C4-2B (cell line): ENCODE results near the gene PTPRN2.

Source experiments
- H3K27ac ChIP-seq: fragments of 450-650 bp; 2 replicates; pipeline ENCODE4 v1.5.1; 2017
- ZFX ChIP-seq: fragments of 450-650 bp; IDR thresholded peaks from 2 replicates; pipeline ENCODE4 v1.6.1; 2017
- TF ChIP-seq, protein P1 (sequence below): fragments of 450-650 bp; conservative IDR thresholded peaks from 2 replicates; pipeline ENCODE4 v1.5.1; 2017; ENCODE audit warnings: mild to moderate bottlenecking

Gene PTPRN2

DNA sequence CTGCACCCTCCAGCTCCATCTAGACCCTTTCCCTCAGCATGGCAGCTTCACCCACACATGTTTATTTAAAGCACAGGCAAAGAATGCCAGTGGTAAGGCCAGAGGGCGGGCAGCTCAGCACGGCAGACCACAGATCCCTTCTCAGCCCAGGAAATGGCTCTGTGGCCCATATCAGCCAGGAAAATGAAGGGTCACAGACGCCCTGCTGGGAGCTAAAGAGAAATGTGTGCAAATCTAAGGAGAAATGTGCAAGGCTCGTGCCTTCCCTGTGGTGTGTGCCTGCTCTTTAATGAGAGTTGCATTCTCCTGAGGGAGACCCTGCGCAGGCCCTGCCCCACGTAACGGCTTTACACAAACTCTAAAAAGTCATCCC lies 23.0 kb downstream of the PTPRN2 start:
- H3K27ac ChIP-seq, result no peak overlapping the region
- TF ChIP-seq, protein P1, sequence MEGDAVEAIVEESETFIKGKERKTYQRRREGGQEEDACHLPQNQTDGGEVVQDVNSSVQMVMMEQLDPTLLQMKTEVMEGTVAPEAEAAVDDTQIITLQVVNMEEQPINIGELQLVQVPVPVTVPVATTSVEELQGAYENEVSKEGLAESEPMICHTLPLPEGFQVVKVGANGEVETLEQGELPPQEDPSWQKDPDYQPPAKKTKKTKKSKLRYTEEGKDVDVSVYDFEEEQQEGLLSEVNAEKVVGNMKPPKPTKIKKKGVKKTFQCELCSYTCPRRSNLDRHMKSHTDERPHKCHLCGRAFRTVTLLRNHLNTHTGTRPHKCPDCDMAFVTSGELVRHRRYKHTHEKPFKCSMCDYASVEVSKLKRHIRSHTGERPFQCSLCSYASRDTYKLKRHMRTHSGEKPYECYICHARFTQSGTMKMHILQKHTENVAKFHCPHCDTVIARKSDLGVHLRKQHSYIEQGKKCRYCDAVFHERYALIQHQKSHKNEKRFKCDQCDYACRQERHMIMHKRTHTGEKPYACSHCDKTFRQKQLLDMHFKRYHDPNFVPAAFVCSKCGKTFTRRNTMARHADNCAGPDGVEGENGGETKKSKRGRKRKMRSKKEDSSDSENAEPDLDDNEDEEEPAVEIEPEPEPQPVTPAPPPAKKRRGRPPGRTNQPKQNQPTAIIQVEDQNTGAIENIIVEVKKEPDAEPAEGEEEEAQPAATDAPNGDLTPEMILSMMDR, result no peak
- no peak for TF ChIP-seq ZFX

- H3K27ac ChIP-seq, result no peak overlapping the region
- TF ChIP-seq, protein P1, result no peak
- TF ChIP-seq ZFX, result no peak
Measured at GRCh38 chr7:158563911-158564662, 23.5 kb downstream of the PTPRN2 start.

GRCh38 chr7:158563051-158563450 lies 24.6 kb downstream of the PTPRN2 start:
- TF ChIP-seq, protein P1, result no peak
- no peak for TF ChIP-seq ZFX

DNA sequence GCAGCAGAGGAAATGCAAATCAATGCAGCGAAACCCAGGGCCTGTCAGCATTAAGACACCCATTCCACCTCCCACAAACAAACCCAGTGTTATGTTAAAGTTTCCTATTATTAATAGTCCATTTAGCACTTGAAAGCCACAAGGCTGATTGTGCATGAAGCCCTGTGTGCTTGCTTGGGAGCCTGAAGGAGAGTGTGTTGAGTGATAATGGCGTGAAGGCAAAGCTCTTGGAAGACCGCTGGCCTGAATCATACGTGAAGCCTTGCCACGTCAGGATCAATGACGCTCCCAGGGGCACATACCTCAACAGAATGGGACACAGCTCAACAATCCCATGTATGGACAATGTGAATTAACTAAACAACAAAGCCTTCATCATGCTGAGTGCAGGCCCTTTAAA lies 25.1 kb downstream of the PTPRN2 start:
- no peak overlapping the region for H3K27ac ChIP-seq
- TF ChIP-seq ZFX, result 0 out of 2 replicates have a peak, but pooled peaks have one; percentile 9
- TF ChIP-seq, protein P1, result no peak

More at GRCh38 chr7:158563051-158563450, 24.6 kb downstream of the PTPRN2 start:
- H3K27ac ChIP-seq, result no peak overlapping the region

DNA sequence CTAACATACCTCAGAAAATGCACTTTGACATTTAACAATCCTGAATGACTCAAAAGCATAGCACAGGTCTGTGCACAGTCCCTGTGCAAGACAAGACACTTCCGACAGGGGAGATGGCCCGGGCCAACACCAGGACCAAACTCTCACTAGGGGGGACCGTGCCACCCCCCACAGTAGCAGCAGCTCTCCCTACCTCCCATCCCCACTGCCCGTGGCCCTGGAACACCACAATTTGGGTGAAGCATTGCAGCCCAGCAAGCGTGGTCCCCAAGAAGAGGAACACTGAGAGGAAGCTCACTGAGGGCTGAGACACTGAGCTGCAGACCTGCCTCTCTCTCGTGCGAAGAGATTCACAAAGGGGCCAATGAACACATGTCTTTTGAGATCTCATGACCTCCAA lies 26.0 kb downstream of the PTPRN2 start:
- H3K27ac ChIP-seq, result no peak overlapping the region
- TF ChIP-seq ZFX, result no peak
- TF ChIP-seq, protein P1, result no peak

- no peak overlapping the region for H3K27ac ChIP-seq
- no peak for TF ChIP-seq ZFX
- TF ChIP-seq, protein P1, result no peak
Measured at GRCh38 chr7:158560386-158560785, 27.2 kb downstream of the PTPRN2 start.

GRCh38 chr7:158559356-158559755 lies 28.3 kb downstream of the PTPRN2 start:
- TF ChIP-seq ZFX, result no peak
- TF ChIP-seq, protein P1, result no peak
- no peak overlapping the region for H3K27ac ChIP-seq
